GM18520 (cell line): ENCODE measurements around the gene GALNT17.

Source experiments
- ATAC-seq: cut with Tn5 transposase; IDR thresholded peaks from one replicate; pipeline ENCODE4 v1.9.1; 2021; ENCODE audit not compliant: unreplicated experiment

The GALNT17 gene

DNA sequence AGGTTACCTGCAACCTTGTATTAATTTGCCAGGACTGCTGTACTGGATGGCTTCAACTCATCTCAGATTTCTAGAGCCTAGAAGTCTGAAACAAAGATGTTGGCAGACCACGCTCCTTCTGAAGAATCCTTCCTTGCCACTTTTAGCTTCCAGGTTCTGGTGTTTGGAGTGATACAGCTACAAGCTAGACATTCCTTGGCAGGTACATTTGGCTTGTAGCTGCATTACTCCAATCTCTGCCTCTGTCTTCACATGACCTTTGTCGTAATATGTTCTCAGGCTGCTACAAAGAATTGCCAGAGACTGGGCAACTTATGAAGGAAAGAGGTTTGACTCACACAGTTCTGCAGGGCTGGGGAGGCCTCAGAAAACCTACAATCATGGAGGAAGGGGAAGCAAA, 146.3 kb downstream of the GALNT17 start:
- no peak for ATAC-seq

DNA sequence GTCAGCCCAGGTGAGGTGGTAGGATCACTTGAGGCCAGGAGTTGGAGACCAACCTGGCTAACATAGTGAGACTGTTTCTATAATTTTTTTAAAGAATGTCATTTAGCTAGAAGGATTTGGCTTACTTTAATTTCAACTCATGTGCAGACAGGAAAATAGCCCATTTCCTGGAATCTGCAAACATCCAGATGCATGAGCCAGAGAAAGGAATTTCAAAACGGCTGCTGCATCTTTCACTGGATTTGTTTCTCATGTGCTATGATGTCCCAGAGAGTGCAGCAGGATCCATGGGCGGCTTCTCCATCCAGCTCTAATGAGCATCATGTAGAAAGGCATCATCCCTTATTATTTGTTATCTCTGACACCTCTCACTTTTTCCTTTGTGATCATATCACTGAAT, 149.3 kb downstream of the GALNT17 start:
- no peak for ATAC-seq

DNA sequence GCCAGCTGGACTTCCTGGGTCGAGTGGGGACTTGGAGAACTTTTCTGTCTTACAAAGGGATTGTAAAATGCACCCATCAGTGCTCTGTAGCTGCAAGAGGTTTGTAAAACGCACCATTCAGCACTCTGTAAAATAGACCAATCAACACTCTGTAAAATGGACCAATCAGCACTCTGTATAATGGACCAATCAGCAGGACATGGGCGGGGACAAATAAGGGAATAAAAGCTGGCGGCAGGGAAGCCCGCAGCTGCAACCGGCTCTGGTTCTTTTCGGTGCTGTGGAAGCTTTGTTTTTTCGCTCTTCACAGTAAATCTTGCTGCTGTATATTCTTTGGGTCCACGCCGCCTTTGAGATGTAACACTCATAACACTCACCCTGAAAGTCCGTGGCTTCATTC, 151.9 kb downstream of the GALNT17 start:
- ATAC-seq, result no peak

DNA sequence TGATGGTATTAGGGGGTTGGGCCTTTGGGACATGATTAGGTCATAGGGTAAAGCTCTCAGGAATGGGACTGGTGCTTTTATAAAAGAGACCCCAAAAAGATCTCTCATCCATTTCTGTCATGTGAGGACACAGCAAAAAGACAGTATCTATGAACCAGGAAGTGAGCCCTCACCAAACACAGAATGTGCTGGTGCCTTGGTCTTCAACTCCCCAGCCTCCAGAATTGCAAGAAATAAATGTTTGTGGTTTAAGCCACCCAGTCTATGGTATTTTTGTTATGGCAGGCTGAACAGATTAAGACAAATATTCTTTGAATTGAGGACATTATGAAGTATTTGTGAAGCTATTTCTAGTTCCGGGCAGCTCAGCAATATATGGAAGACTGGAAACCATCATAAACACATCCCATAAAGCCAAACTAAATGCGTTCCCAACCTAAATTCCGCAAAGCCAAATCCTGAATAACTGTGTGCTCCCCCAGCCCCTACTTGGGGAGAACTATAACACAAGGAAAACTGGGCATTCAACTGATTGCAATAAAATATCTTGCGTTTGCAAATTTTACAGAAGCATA, 153.7 kb downstream of the GALNT17 start:
- ATAC-seq, result no peak

DNA sequence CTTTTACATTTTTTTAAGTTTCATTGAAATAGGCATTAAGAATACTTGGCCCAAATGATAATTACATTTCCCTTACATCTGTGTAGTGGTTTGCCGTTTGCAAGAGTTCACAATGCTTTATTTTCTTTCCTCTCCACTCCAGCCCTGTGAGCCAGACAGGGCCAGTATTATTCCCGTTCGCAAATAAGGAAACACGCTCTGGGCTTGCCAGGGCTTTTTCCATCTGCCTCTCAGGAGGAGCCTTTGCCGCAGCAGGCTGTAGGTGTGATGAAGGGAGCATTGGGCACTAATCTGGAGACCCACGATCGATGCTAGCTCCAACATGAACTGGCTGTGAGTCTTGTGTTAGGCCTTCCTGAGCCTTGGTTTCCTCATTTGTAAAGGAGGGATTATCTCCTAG, 154.4 kb downstream of the GALNT17 start:
- ATAC-seq, result no peak

DNA sequence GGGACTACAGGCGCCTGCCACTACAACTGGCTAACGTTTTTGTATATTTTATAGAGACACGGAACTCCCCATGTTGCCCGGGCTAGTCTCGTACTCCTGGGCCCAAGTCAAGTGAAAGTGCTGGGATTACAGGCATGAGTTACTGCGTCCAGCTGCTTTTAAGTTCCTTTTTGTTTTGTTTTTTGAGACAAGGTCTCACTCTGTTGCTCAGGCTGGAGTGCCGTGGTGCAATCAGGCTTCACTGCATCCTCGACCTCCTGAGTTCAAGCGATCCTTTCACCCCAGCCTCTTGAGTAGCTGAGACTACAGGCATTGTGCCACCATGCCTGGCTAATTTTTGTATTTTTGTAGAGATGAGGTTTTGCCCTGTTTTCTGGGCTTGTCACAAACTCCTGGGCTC, 155.0 kb downstream of the GALNT17 start:
- ATAC-seq, result no peak

DNA sequence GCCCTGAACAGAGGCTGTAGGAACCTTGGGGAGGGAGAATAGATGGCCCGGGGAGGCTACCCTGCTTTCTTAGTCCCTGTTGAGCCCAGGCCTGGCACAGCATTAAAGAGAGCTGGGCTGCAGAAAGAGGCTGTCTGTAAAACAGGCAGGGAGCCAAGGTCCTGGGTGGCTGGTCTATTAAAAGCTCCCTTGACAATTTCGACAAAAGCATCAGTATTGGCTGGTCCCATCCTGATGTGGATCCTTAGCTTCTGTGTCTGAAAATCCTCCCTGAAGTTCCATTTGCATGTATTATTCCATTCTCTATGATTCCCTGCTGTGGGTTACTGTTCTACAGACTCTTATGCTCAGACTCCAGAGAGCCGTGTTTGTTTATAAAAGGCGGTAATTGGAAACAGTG, 158.5 kb downstream of the GALNT17 start:
- ATAC-seq, result no peak

DNA sequence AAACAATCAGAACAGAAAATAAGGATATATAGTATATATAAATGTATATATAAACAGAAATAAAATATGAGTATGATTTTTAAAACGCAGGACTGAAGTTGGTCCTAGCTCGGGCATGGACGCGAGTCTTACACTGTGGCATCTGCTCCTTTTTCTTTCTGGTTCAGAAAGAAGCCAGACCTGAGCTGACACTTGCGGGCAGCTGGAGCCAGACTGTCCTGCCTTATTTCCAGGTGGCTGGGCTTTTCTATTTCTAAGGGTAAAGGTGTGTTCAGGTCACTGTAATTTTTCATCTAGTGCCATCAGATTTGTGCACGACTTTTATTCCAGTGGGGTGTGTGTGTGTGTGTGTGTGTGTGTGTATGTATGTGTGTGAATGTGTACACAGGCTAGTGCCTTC, 166.4 kb downstream of the GALNT17 start:
- ATAC-seq, result no peak

DNA sequence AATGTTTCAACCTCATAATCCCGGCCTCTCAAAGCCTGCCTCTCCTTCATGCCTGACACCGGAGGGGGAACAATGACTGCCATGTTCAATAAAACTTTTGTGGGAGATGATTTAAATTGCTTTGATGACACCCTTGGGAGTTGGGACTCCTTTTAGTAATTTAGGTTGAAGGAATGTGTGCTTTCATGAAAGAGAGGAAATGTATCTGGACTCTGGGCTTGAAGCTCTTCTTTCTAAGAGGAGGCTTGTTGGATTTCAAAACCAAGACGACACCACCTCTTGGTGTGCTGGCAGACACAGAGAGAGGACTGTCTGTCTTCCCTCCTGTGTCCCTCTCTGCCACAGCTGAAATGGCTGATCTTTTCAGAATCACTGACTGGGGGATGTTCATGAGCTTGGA, 168.1 kb downstream of the GALNT17 start:
- no peak for ATAC-seq

DNA sequence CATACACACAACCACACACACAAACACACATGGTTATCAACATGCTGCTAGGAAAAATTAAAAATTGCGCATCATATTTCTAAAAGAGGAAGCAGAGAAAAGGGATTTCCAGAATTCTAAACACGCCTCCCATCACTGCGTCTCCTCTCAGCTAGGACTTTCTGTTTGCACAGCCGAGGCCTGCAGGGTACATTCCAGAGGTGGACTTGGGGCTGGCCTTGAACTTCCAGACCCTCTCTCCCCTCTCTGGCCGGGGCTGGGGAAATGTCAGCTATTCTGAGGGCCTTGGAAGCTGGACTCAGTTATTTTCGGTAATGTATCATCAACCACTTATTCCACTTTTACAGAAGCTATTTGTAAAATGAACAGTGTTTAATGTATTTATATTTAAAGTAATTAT, 168.7 kb downstream of the GALNT17 start:
- no peak for ATAC-seq

DNA sequence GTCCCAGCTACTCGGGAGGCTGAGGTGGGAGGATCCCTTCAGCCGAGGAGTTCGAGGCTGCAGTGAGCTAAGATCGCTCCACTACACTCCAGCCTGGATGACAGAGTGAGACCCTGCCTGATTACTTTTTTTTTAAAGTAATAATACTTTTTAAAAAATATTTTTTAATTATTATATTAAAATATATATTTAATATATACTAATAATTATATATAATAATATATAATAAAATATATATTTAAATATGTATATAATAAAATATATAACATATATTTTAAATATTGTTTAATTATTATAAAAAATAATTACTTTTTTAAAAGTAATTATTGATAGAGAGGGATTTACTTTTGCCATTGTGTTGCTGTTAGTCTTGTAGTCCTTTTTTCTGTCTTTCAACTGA, 169.2 kb downstream of the GALNT17 start:
- ATAC-seq, result no peak

DNA sequence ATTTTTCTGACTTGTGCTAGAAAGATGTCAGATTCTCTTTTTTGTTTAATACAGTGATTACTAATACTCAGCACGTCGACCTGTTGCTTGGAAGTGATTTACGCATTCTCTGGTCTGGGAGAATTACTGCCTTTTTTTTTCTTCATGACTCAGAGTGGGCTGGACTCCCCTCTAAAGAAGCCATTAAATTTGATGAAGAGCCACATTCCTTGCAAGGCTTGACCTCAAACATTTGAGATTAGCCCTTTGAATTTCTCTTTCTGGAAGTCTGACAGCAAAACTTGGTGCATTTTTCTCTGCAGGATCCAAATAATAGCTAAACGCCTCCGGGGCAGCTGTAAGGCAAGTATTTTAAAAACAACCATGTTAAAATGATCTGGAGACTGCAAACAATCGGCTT, 171.6 kb downstream of the GALNT17 start:
- ATAC-seq, result no peak

DNA sequence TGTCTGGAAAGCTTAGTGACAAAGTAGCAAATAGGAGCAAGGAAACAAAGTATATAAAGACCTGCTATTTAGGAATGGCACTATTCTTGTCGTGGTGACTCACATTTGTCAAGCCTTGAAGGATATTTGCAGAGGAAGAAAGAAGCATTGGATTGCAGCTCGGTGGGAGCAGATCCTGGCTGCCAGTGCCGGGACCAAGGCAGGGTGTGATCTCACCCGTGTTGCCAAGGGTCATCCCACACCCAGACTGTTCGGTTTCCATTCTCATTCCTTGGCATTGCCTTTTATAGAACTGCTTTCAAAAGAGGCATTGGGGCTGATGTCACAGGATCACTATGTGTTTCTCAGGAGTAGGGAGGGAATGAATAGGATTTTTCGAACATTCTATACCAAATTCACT, 176.2 kb downstream of the GALNT17 start:
- ATAC-seq, result no peak

DNA sequence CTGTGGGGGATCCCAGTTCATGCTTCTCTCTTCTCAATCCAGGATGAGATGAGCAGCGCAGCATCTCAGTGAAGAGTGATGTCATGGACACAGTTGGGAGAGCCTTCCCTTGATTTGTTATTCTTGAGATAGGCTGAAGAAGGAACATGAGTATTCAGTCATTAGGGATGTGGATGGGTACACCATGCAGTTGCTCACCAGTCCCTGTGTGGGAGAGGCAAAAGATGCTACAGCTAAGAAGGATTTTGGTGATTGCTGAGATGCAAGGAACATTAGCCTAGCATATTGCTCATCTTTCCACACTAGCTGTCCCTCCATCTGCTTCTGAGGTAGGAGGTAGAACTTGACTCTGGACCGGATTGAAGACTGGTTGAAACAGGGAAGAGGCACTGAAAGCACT, 179.6 kb downstream of the GALNT17 start:
- ATAC-seq, result no peak

DNA sequence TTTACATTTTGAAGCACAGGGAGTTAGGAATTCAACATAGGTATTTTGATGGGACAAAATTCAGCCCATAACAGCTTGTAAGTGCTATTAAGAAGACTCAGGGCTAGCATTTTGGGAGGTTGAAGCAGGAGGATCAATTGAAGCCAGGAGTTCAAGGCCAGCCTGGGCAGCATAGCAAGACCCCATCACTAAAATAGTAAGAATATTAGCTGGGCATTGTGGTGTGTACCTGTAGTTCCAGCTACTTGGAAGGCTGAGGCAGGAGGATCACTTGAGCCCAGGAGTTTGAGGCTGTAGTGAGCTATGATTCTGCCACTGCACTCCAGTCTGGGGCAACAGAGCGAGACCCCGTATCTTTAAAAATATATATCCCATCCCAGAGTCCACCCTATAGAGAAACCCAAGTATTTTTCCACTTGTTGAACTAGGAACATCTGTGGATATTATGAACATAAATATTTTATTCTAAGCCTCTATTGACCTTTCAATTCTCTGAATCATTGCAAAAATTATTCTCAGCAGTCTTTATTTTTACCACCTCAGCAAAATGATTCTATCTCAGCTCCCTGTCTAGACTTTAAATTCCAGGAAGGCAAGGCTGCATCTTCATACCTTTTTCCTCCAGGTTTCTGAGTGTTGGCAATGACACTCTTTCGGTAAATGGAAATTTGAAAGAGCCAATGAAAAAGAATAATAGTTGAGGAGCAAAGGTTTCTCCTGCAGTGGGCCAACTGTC, 181.0 kb downstream of the GALNT17 start:
- ATAC-seq, result no peak

DNA sequence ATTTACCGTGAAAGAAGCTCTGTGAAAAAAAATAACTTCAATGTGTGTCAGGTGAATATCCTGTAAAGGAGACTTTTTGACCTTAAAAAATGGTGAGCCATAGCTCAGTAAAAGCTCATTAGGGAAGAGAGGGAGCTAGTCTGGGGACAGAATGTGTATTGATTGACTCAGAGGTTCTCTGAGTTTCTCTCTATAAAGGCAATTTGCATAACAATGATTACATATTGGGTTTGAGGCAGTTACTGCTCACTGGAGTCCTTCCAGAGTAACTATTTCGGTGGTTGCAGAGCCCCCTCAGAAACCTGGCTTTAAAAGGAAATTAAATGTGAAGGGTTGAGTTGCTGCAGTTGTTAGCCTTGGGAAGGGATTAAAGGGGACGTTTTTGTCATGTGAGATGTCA, 181.6 kb downstream of the GALNT17 start:
- no peak for ATAC-seq

DNA sequence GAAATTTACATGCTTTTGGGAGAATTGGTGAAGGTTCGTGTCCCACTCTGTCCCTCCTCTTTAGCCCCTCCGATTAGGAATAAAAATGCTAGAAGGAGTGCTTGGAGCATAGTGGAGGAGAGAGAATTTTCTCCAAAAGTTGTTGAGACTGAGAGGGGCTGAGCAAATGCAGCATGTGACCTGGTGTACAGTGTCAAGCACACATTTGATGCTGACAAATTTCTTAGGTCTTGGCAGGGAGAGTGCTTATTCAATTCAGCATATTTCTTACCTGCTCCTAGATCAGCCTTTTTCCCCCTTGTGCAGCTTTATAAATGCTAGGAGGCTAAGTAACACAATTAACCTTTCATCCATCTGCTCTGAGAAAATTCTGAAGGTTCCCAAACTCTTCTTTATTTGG, 189.0 kb downstream of the GALNT17 start:
- ATAC-seq, result no peak

DNA sequence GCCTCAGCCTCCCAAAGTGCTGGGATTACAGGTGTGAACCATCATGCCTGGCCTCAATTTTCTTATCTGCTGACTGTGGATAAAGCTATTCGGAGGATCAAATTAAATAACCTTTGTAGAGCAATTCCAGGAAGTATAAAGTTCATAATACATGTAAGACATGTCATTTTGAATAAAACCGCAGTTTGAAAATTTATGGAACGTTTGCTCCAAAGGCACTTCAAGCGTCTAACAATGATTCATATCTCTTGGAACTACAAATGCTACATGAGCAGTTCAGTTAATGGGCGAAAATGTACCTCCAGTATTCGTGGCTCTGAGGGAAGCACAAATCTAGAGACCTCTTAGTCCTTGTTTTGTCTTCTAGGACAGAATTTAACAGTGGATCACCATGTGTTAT, 190.3 kb downstream of the GALNT17 start:
- ATAC-seq, result no peak

DNA sequence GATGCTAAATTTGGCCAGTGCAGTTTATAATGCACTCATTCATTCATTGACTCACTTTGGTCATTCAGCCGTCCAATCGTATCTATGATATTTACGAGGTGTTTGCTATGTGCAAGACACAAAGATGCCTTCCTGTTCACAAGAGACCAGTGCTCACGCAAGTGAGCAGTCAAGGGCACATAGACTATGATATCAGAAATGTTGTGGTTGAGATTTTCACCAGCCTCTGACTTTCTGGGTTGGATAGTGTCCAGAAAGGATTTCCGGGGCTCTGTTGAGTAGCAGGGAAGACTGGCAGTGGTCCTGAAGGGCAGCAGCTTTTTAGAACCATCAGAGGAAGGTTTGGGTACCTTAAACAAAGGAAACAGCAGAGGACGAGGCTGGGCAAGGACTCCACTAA, 191.8 kb downstream of the GALNT17 start:
- no peak for ATAC-seq

DNA sequence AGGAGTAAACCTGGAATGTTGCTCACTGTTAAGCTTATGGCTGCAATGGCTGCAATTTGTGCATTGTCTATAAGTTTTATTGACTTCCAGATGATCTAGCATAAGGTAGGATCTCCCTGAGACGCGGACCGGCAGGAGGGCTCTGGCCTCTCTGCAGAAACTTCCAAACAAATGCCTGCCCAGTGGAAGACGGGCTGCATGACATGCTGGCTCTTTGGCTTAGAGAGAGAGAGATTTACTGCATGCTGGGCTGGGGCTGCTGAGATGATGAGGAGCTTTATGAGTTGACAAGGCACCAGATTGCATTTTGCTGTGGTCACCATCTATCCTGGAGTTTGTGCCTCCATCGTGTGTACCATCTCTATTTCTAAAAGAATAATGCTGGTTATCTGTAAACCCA, 193.2 kb downstream of the GALNT17 start:
- ATAC-seq, result no peak

DNA sequence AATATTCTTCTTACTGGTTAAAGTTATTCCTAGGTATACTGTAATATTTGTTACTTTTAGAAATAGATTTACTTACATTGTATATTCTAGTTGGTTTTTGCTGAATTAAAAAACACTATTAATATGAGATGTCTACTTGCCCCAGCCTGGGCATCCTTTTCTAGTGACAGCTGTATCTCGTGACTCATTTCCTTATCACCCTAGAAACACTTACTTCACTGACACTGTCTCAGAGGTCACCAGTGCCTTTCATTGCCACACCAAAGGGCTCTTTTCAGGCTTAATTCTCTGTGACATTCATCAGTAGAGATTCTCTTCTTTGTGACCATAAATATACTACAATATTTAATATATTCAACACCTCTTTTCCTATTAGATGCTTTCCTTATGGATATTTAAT, 194.7 kb downstream of the GALNT17 start:
- ATAC-seq, result no peak

DNA sequence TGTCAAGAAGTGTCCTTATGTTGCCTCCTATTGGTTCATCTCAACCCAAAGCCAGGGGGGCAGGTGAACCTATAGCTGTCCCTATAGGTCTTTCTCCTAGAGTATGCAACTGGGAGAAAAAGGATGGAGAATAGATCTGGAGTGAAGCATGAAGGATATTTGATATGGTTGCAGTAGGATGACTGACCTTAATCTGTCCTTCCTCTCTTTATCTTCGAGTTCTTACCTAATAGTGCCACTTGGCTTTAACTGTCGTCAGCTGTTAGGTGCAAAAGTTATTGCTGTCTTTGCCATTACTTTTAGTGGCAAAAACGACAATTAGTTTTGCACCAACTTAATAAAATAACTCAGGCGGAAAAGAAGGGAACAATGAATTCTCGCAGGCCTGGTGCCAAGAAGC, 196.0 kb downstream of the GALNT17 start:
- ATAC-seq, result no peak

DNA sequence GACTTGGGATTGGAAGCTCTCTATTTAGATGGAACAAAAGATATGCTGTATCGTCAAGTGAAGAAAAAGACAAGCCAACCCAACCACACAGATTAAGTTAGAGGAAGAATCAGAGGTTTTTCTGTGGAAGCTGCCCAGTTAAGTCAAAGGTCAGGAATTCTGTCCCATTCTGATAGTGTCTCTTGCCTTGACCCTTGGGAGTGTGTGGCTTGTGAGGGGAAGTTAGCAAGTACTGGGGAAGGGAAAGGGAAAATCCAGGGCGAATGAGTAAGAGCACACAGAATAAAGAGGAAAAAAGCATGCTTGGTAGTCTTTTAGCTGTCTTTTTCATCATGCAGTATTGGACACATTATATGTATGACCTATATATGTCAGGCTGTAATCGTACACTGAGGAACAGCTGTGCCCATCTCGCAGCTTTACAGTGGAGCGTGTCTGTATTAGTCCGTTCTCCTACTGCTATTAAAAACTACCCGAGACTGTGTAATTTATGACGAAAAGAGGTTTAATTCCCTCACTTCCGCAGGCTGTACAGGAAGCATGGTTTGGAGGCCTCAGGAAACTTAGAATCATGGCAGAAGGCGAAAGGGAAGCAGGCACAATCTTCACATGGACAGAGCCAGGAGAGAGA, 197.2 kb downstream of the GALNT17 start:
- no peak for ATAC-seq
